Right lobe of liver (tissue), 4 donors: ENCODE measurements around the gene ACTG1.

Experiments used
- CTCF ChIP-seq, 4 donors: fragments of 200-600 bp in 3 of 4; fragments of 450-650 bp in 1 of 4; IDR thresholded peaks; one replicate each; pipeline versions ENCODE4 v1.5.1 to v1.8.0; 2016 to 2022; ENCODE audit warnings: antibody characterized with exemption in 4 of 4, mild to moderate bottlenecking in 2 of 4
- POLR2A ChIP-seq: fragments of 450-650 bp; IDR thresholded peaks from one replicate; pipeline ENCODE4 v1.6.1; 2017; ENCODE audit warnings: antibody characterized with exemption, mild to moderate bottlenecking
- donor health status: DM: no; HTN: no; CAD: no.
- donor health status: DM: no; HTN: no; CAD: no.
- donor health status: DM: no; HTN: yes; CAD: no.

DNA sequence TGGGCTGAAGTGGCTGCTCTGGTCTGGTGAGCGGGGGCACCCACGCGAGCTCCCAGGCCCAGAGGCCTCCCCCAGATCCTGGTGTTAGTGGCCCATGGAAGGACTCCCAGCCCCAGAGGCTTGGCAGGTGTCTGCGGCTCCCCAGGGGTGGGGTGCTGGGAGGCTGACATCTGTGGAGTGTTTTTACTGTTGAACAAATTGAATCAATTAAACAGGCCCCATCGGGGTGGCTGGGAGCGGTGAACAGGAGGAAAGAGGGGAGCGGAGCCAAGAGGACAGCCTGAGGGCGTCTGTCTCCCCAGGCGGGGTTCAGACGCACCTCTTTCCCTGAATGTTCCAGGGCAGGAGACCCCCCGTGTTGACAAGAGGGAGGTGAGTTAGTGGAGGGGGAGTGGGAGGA, 29.9 kb downstream of the ACTG1 start:
- no peak for TF ChIP-seq CTCF (IDR thresholded peaks at IDR 0.05)
- no peak for TF ChIP-seq POLR2A
